GM23338 (cell line): ENCODE measurements around the gene SQSTM1. TPM values are rescaled to one million over a fixed set of nuclear protein-coding genes. Genes with fewer than 3 reads are reported as not detected.

Experiments used
- ATAC-seq: fragments of 200-7000 bp; cut with Tn5 transposase; 3 replicates; pipeline ENCODE4 v1.9.1; 2020
- DNase-seq: peaks from one replicate; pipeline ENCODE4 v3.0.0-alpha.2; 2015; ENCODE audit warnings: low spot score
- H2AFZ ChIP-seq: fragments of 200-600 bp; sonication (generic); 2 replicates; pipeline ENCODE4 v1.8.0; 2016; ENCODE audit warnings: antibody characterized with exemption, mild to moderate bottlenecking, moderate library complexity
- H3F3A ChIP-seq: fragments of 200-600 bp; sonication (generic); replicated peaks from 2 replicates; pipeline ENCODE4 v1.8.0; 2017; ENCODE audit warnings: antibody characterized with exemption, mixed run types, low read depth
- H3K27ac ChIP-seq: fragments of 200-600 bp; sonication (generic); 2 replicates; pipeline ENCODE4 v1.6.1; 2016; ENCODE audit warnings: low read depth
- H3K27me3 ChIP-seq: fragments of 200-600 bp; sonication (generic); 2 replicates; pipeline ENCODE4 v1.8.0; 2016; ENCODE audit warnings: mild to moderate bottlenecking, mixed run types, moderate library complexity; ENCODE audit not compliant: insufficient read depth
- H3K36me3 ChIP-seq: fragments of 200-600 bp; sonication (generic); 2 replicates; pipeline ENCODE4 v1.8.0; 2016; ENCODE audit warnings: mild to moderate bottlenecking; ENCODE audit not compliant: insufficient read depth
- H3K4me1 ChIP-seq: fragments of 200-600 bp; sonication (generic); 2 replicates; pipeline ENCODE4 v1.8.0; 2016; ENCODE audit warnings: mild to moderate bottlenecking, moderate library complexity; ENCODE audit not compliant: insufficient read depth
- H3K4me2 ChIP-seq: fragments of 200-600 bp; sonication (generic); 2 replicates; pipeline ENCODE4 v1.7.1; 2017; ENCODE audit warnings: mixed run types
- H3K4me3 ChIP-seq: fragments of 200-600 bp; sonication (generic); 2 replicates; pipeline ENCODE4 v1.6.1; 2016; ENCODE audit warnings: mixed run types
- H3K79me2 ChIP-seq: fragments of 200-600 bp; sonication (generic); replicated peaks from 2 replicates; pipeline ENCODE4 v1.8.0; 2017; ENCODE audit warnings: mild to moderate bottlenecking; ENCODE audit not compliant: insufficient read depth
- H3K9me2 ChIP-seq: fragments of 200-600 bp; sonication (generic); 2 replicates; pipeline ENCODE4 v1.8.0; 2017; ENCODE audit not compliant: insufficient read depth
- H4K20me1 ChIP-seq: fragments of 200-600 bp; sonication (generic); replicated peaks from 2 replicates; pipeline ENCODE4 v1.8.0; 2017; ENCODE audit warnings: mild to moderate bottlenecking; ENCODE audit not compliant: insufficient read depth
- H3K27ac Mint-ChIP-seq: 2 replicates; pipeline ENCODE4 v1.8.0; 2020; ENCODE audit warnings: inconsistent platforms, mild to moderate bottlenecking, moderate library complexity, mixed read lengths
- H3K27me3 Mint-ChIP-seq: 3 replicates; pipeline ENCODE4 v1.8.0; 2022; ENCODE audit warnings: low read depth, mild to moderate bottlenecking, moderate library complexity, mixed read lengths, inconsistent platforms; ENCODE audit not compliant: insufficient read depth, poor library complexity
- H3K36me3 Mint-ChIP-seq: 3 replicates; pipeline ENCODE4 v1.8.0; 2021; ENCODE audit warnings: low read depth, mild to moderate bottlenecking, inconsistent platforms, moderate library complexity, mixed read lengths
- H3K4me1 Mint-ChIP-seq: 3 replicates; pipeline ENCODE4 v1.8.0; 2020; ENCODE audit warnings: mild to moderate bottlenecking, inconsistent platforms, mixed read lengths
- H3K4me3 Mint-ChIP-seq: 3 replicates; pipeline ENCODE4 v1.8.0; 2021; ENCODE audit warnings: moderate library complexity, mild to moderate bottlenecking, inconsistent platforms, mixed read lengths
- H3K9me3 Mint-ChIP-seq: 3 replicates; pipeline ENCODE4 v1.8.0; 2020; ENCODE audit warnings: moderate library complexity, mild to moderate bottlenecking, inconsistent platforms, mixed read lengths
- POLR2AphosphoS5 ChIP-seq: IDR thresholded peaks from 2 replicates; pipeline ENCODE4 v1.6.1; 2016; ENCODE audit warnings: antibody characterized with exemption, low read depth
- REST ChIP-seq: IDR thresholded peaks from one replicate; pipeline ENCODE4 v1.6.1; 2018; ENCODE audit warnings: antibody characterized with exemption; ENCODE audit not compliant: unreplicated experiment
- STAT1 ChIP-seq: IDR thresholded peaks from one replicate; pipeline ENCODE4 v1.6.1; 2016; ENCODE audit warnings: antibody characterized with exemption; ENCODE audit not compliant: unreplicated experiment
- polyA plus RNA-seq: library from polyadenylated mRNA; unstranded; fragments of >200 nt; fragmentation: Nextera tagmentation; extraction: Ambion mirVana; gene quantifications from 2 replicates; pipeline ENCODE4 v1.2.1, GENCODE V29; 2016
- total RNA-seq: library from RNA; depleted of rRNA; stranded (reverse); fragments of >200 nt; shearing (Covaris generic); gene quantifications from 2 replicates; pipeline ENCODE4 v1.2.3, GENCODE V29; 2014
- TF ChIP-seq, protein P1 (sequence below): fragments of 250-450 bp; sonication (Bioruptor Pico); IDR thresholded peaks from 2 replicates; pipeline ENCODE4 v1.5.0; 2020; ENCODE audit warnings: mild to moderate bottlenecking, moderate library complexity

The SQSTM1 gene
- total and polyA plus RNA-seq, 2 experiments from 2014 or later: 58.0 to 92.6 TPM

- TF ChIP-seq, protein P1, sequence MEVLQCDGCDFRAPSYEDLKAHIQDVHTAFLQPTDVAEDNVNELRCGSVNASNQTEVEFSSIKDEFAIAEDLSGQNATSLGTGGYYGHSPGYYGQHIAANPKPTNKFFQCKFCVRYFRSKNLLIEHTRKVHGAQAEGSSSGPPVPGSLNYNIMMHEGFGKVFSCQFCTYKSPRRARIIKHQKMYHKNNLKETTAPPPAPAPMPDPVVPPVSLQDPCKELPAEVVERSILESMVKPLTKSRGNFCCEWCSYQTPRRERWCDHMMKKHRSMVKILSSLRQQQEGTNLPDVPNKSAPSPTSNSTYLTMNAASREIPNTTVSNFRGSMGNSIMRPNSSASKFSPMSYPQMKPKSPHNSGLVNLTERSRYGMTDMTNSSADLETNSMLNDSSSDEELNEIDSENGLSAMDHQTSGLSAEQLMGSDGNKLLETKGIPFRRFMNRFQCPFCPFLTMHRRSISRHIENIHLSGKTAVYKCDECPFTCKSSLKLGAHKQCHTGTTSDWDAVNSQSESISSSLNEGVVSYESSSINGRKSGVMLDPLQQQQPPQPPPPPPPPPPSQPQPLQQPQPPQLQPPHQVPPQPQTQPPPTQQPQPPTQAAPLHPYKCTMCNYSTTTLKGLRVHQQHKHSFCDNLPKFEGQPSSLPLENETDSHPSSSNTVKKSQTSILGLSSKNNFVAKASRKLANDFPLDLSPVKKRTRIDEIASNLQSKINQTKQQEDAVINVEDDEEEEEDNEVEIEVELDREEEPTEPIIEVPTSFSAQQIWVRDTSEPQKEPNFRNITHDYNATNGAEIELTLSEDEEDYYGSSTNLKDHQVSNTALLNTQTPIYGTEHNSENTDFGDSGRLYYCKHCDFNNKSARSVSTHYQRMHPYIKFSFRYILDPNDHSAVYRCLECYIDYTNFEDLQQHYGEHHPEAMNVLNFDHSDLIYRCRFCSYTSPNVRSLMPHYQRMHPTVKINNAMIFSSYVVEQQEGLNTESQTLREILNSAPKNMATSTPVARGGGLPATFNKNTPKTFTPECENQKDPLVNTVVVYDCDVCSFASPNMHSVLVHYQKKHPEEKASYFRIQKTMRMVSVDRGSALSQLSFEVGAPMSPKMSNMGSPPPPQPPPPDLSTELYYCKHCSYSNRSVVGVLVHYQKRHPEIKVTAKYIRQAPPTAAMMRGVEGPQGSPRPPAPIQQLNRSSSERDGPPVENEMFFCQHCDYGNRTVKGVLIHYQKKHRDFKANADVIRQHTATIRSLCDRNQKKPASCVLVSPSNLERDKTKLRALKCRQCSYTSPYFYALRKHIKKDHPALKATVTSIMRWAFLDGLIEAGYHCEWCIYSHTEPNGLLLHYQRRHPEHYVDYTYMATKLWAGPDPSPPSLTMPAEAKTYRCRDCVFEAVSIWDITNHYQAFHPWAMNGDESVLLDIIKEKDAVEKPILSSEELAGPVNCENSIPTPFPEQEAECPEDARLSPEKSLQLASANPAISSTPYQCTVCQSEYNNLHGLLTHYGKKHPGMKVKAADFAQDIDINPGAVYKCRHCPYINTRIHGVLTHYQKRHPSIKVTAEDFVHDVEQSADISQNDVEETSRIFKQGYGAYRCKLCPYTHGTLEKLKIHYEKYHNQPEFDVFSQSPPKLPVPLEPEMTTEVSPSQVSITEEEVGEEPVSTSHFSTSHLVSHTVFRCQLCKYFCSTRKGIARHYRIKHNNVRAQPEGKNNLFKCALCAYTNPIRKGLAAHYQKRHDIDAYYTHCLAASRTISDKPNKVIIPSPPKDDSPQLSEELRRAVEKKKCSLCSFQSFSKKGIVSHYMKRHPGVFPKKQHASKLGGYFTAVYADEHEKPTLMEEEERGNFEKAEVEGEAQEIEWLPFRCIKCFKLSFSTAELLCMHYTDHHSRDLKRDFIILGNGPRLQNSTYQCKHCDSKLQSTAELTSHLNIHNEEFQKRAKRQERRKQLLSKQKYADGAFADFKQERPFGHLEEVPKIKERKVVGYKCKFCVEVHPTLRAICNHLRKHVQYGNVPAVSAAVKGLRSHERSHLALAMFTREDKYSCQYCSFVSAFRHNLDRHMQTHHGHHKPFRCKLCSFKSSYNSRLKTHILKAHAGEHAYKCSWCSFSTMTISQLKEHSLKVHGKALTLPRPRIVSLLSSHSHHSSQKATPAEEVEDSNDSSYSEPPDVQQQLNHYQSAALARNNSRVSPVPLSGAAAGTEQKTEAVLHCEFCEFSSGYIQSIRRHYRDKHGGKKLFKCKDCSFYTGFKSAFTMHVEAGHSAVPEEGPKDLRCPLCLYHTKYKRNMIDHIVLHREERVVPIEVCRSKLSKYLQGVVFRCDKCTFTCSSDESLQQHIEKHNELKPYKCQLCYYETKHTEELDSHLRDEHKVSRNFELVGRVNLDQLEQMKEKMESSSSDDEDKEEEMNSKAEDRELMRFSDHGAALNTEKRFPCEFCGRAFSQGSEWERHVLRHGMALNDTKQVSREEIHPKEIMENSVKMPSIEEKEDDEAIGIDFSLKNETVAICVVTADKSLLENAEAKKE: no peak
- TF ChIP-seq POLR2AphosphoS5 (no peak), REST (no peak)
Measured at GRCh38 chr5:179817470-179817840, 3.2 kb upstream of the SQSTM1 start (continued).

- peak overlapping the region; percentile 51 for H3K4me3 ChIP-seq
- peaks cover 41% of the 10 kb centered on the region for H3K4me1 Mint-ChIP-seq
- peak overlapping the region; percentile 64 for H3K4me3 Mint-ChIP-seq
- H3K27me3 Mint-ChIP-seq: peaks cover 34% of the 10 kb centered on the region
- H3K4me2 ChIP-seq: peak overlapping the region; percentile 83
- peaks cover 11% of the 10 kb centered on the region for H4K20me1 ChIP-seq
- peak overlapping the region; percentile 32; the same call in 1 of the 2 replicates for H3K27ac Mint-ChIP-seq
- H2AFZ ChIP-seq: no peak overlapping the region
- DNase-seq: no peak
- peaks cover 31% of the 10 kb centered on the region for H3F3A ChIP-seq
- H3K27ac ChIP-seq: no peak overlapping the region
- peaks cover 29% of the 10 kb centered on the region for H3K36me3 Mint-ChIP-seq
- H3K4me1 ChIP-seq: peaks cover 40% of the 10 kb centered on the region
- no peak for ATAC-seq
- peaks cover 4% of the 10 kb centered on the region; the same call in 1 of the 2 replicates for H3K36me3 ChIP-seq
- no peaks in the 10 kb centered on the region for H3K9me3 Mint-ChIP-seq
- H3K27me3 ChIP-seq: peaks cover 12% of the 10 kb centered on the region; the same call in 1 of the 2 replicates
- H3K79me2 ChIP-seq: peaks cover 21% of the 10 kb centered on the region
- H3K9me2 ChIP-seq: no peaks in the 10 kb centered on the region
- no peak for TF ChIP-seq STAT1
- TF ChIP-seq, protein P1: no peak
Measured at GRCh38 chr5:179817890-179818745, 2.6 kb upstream of the SQSTM1 start.
